ENCODE data around the gene GSE1. TPM values are rescaled to one million over a fixed set of nuclear protein-coding genes. Genes with fewer than 3 reads are reported as not detected.
A peak's percentile ranks its signal among the peaks of the same experiment; 100 is the strongest.

GSE1 gene
- total and polyA plus RNA-seq, 2 experiments from 2014 or later = 32.4 to 135 TPM

GRCh38 chr16:85600530-85601271, 12.4 kb upstream of the GSE1 start:
- Histone ChIP-seq H3K36me3 (ENCODE audit: insufficient read depth) (no peaks in the 10 kb centered on the region), H3K79me2 (replicated peaks; ENCODE audit: insufficient read depth) (peaks cover 25% of the 10 kb centered on the region), H3F3A (replicated peaks; ENCODE audit: low read depth) (0 out of 2 replicates have a peak, but pooled peaks cover 15% of the 10 kb centered on the region), H2AFZ (no peak overlapping the region), H4K20me1 (replicated peaks; ENCODE audit: insufficient read depth) (no peaks in the 10 kb centered on the region; the same call in 1 of the 2 replicates), H3K4me3 (no peak overlapping the region), H3K27ac (ENCODE audit: low read depth) (no peak overlapping the region), H3K4me2 (peak overlapping the region; percentile 69), H3K27me3 (ENCODE audit: insufficient read depth) (no peaks in the 10 kb centered on the region), H3K9me2 (ENCODE audit: insufficient read depth) (no peaks in the 10 kb centered on the region), H3K4me1 (ENCODE audit: insufficient read depth) (peaks cover 58% of the 10 kb centered on the region)
- TF ChIP-seq POLR2AphosphoS5 (IDR thresholded peaks at IDR 0.05; ENCODE audit: low read depth) (no peak), STAT1 (IDR thresholded peaks at IDR 0.05; ENCODE audit: unreplicated experiment) (no peak), NANOG (IDR thresholded peaks at IDR 0.05; ENCODE audit: borderline replicate concordance) (no peak), JUNB (IDR thresholded peaks at IDR 0.05; ENCODE audit: unreplicated experiment) (no peak), ZNF331 (CRISPR knock-in tag; IDR thresholded peaks at IDR 0.05; ENCODE audit: low read depth) (no peak), EZH2 (IDR thresholded peaks at IDR 0.05; ENCODE audit: low read depth, unreplicated experiment) (no peak), EZH2phosphoT487 (IDR thresholded peaks at IDR 0.05; ENCODE audit: unreplicated experiment) (no peak), ETS1 (IDR thresholded peaks at IDR 0.05) (no peak), ZNF114 (CRISPR knock-in tag; IDR thresholded peaks at IDR 0.05) (no peak), CREB1 (CRISPR knock-in tag; IDR thresholded peaks at IDR 0.05; ENCODE audit: low read depth) (no peak), REST (IDR thresholded peaks at IDR 0.05; ENCODE audit: unreplicated experiment) (no peak)
- TF ChIP-seq, protein P1, sequence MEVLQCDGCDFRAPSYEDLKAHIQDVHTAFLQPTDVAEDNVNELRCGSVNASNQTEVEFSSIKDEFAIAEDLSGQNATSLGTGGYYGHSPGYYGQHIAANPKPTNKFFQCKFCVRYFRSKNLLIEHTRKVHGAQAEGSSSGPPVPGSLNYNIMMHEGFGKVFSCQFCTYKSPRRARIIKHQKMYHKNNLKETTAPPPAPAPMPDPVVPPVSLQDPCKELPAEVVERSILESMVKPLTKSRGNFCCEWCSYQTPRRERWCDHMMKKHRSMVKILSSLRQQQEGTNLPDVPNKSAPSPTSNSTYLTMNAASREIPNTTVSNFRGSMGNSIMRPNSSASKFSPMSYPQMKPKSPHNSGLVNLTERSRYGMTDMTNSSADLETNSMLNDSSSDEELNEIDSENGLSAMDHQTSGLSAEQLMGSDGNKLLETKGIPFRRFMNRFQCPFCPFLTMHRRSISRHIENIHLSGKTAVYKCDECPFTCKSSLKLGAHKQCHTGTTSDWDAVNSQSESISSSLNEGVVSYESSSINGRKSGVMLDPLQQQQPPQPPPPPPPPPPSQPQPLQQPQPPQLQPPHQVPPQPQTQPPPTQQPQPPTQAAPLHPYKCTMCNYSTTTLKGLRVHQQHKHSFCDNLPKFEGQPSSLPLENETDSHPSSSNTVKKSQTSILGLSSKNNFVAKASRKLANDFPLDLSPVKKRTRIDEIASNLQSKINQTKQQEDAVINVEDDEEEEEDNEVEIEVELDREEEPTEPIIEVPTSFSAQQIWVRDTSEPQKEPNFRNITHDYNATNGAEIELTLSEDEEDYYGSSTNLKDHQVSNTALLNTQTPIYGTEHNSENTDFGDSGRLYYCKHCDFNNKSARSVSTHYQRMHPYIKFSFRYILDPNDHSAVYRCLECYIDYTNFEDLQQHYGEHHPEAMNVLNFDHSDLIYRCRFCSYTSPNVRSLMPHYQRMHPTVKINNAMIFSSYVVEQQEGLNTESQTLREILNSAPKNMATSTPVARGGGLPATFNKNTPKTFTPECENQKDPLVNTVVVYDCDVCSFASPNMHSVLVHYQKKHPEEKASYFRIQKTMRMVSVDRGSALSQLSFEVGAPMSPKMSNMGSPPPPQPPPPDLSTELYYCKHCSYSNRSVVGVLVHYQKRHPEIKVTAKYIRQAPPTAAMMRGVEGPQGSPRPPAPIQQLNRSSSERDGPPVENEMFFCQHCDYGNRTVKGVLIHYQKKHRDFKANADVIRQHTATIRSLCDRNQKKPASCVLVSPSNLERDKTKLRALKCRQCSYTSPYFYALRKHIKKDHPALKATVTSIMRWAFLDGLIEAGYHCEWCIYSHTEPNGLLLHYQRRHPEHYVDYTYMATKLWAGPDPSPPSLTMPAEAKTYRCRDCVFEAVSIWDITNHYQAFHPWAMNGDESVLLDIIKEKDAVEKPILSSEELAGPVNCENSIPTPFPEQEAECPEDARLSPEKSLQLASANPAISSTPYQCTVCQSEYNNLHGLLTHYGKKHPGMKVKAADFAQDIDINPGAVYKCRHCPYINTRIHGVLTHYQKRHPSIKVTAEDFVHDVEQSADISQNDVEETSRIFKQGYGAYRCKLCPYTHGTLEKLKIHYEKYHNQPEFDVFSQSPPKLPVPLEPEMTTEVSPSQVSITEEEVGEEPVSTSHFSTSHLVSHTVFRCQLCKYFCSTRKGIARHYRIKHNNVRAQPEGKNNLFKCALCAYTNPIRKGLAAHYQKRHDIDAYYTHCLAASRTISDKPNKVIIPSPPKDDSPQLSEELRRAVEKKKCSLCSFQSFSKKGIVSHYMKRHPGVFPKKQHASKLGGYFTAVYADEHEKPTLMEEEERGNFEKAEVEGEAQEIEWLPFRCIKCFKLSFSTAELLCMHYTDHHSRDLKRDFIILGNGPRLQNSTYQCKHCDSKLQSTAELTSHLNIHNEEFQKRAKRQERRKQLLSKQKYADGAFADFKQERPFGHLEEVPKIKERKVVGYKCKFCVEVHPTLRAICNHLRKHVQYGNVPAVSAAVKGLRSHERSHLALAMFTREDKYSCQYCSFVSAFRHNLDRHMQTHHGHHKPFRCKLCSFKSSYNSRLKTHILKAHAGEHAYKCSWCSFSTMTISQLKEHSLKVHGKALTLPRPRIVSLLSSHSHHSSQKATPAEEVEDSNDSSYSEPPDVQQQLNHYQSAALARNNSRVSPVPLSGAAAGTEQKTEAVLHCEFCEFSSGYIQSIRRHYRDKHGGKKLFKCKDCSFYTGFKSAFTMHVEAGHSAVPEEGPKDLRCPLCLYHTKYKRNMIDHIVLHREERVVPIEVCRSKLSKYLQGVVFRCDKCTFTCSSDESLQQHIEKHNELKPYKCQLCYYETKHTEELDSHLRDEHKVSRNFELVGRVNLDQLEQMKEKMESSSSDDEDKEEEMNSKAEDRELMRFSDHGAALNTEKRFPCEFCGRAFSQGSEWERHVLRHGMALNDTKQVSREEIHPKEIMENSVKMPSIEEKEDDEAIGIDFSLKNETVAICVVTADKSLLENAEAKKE (CRISPR knock-in tag; IDR thresholded peaks at IDR 0.05) = no peak
- TF ChIP-seq, protein P2, sequence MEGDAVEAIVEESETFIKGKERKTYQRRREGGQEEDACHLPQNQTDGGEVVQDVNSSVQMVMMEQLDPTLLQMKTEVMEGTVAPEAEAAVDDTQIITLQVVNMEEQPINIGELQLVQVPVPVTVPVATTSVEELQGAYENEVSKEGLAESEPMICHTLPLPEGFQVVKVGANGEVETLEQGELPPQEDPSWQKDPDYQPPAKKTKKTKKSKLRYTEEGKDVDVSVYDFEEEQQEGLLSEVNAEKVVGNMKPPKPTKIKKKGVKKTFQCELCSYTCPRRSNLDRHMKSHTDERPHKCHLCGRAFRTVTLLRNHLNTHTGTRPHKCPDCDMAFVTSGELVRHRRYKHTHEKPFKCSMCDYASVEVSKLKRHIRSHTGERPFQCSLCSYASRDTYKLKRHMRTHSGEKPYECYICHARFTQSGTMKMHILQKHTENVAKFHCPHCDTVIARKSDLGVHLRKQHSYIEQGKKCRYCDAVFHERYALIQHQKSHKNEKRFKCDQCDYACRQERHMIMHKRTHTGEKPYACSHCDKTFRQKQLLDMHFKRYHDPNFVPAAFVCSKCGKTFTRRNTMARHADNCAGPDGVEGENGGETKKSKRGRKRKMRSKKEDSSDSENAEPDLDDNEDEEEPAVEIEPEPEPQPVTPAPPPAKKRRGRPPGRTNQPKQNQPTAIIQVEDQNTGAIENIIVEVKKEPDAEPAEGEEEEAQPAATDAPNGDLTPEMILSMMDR (conservative IDR thresholded peaks at IDR 0.05; ENCODE audit: low read depth in 2 of 2) = no peak
- H3K4me3 Mint-ChIP-seq = peak overlapping the region; percentile 24; the same call in 1 of the 3 replicates
- H3K36me3 Mint-ChIP-seq (ENCODE audit: low read depth) = peaks cover 2% of the 10 kb centered on the region; the same call in 2 of the 3 replicates
- H3K9me3 Mint-ChIP-seq = no peaks in the 10 kb centered on the region
- peaks cover 65% of the 10 kb centered on the region for H3K4me1 Mint-ChIP-seq
- DNase-seq (ENCODE audit: low spot score) = no peak
- peak; percentile 18 for ATAC-seq
- H3K27me3 Mint-ChIP-seq (ENCODE audit: insufficient read depth, low read depth, poor library complexity) = peaks cover 21% of the 10 kb centered on the region
- peak overlapping the region; percentile 87; the same call in 1 of the 2 replicates for H3K27ac Mint-ChIP-seq
